Right kidney (tissue), 9 donors: ENCODE data around the gene HELLS.
A peak's percentile ranks its signal among the peaks of the same experiment; 100 is the strongest.
"Not testable (repeated sequence)": the region's sequence is repeated elsewhere in the genome, so short reads cannot be mapped to it uniquely, and the experiment has no call there.

Source experiments
- DNase-seq: peaks from one replicate; pipeline ENCODE4 v3.0.0-alpha.2; 2016
- long read RNA-seq, 8 donors: transcript quantifications; one replicate each; lab custom pipeline, GENCODE V29; 2026

Gene HELLS
- long read RNA-seq, donor 1, partial matches to known transcripts: 0 of 1 reads
- long read RNA-seq, donor 1, other reads (novel, unspliced or antisense): 0 of 1 reads
- long read RNA-seq, donor 2: 0 reads
- long read RNA-seq, donor 3, partial matches to known transcripts: 0 of 1 reads
- long read RNA-seq, donor 3, other reads (novel, unspliced or antisense): 0 of 1 reads
- long read RNA-seq, donor 4, partial matches to known transcripts: 5 of 7 reads
- long read RNA-seq, donor 4, other reads (novel, unspliced or antisense): 0 of 7 reads
- long read RNA-seq, donor 5: 0 reads
- long read RNA-seq, donor 6, partial matches to known transcripts: 0 of 1 reads
- long read RNA-seq, donor 6, other reads (novel, unspliced or antisense): 0 of 1 reads
- long read RNA-seq, donor 7, partial matches to known transcripts: 5 of 10 reads
- long read RNA-seq, donor 7, other reads (novel, unspliced or antisense): 0 of 10 reads
- long read RNA-seq, donor 8, partial matches to known transcripts: 0 of 1 reads
- long read RNA-seq, donor 8, other reads (novel, unspliced or antisense): 0 of 1 reads

- peak; percentile 91 for DNase-seq
These were observed at the start of gene HELLS for GRCh38 chr10:94545391-94546048. TSS of gene HELLS (plus strand) at chr10:94545788. CDS start at chr10:94545922, 134 bp downstream.

- no peak for DNase-seq
These were observed 49.6 kb upstream of the HELLS start for GRCh38 chr10:94496010-94496409.

- DNase-seq: no peak
These were observed 48.9 kb upstream of the HELLS start for GRCh38 chr10:94496646-94497045.

- DNase-seq: no peak
These were observed 45.5 kb upstream of the HELLS start for GRCh38 chr10:94500063-94500462.

- DNase-seq: no peak
These were observed 24.0 kb upstream of the HELLS start for GRCh38 chr10:94521276-94522250.

- DNase-seq: no peak
These were observed 21.4 kb upstream of the HELLS start for GRCh38 chr10:94524146-94524545.

GRCh38 chr10:94524711-94525110, 20.9 kb upstream of the HELLS start:
- DNase-seq: no peak

GRCh38 chr10:94531550-94531949, 14.0 kb upstream of the HELLS start:
- not testable (repeated sequence) for DNase-seq

- DNase-seq: no peak
These were observed 12.6 kb upstream of the HELLS start for GRCh38 chr10:94533027-94533426.

- DNase-seq: not testable (repeated sequence)
These were observed 3.3 kb upstream of the HELLS start for GRCh38 chr10:94542282-94542681.

- DNase-seq: no peak
These were observed 687 bp downstream of the HELLS start for GRCh38 chr10:94546049-94546900.

GRCh38 chr10:94546901-94547185, 1.3 kb downstream of the HELLS start:
- no peak for DNase-seq

- no peak for DNase-seq
These were observed 3.6 kb downstream of the HELLS start for GRCh38 chr10:94549221-94549620.

- DNase-seq: not testable (repeated sequence)
These were observed 22.2 kb downstream of the HELLS start for GRCh38 chr10:94567714-94568307.

GRCh38 chr10:94571081-94571480, 25.5 kb downstream of the HELLS start:
- no peak for DNase-seq

GRCh38 chr10:94571528-94571927, 25.9 kb downstream of the HELLS start:
- DNase-seq: no peak

GRCh38 chr10:94578790-94579189, 33.2 kb downstream of the HELLS start:
- DNase-seq: no peak

- no peak for DNase-seq
These were observed 37.5 kb downstream of the HELLS start for GRCh38 chr10:94583124-94583523.

- no peak for DNase-seq
These were observed 46.0 kb downstream of the HELLS start for GRCh38 chr10:94591461-94592205.
